Measurements from ENCODE around the gene CTSD.

CTSD gene

DNA sequence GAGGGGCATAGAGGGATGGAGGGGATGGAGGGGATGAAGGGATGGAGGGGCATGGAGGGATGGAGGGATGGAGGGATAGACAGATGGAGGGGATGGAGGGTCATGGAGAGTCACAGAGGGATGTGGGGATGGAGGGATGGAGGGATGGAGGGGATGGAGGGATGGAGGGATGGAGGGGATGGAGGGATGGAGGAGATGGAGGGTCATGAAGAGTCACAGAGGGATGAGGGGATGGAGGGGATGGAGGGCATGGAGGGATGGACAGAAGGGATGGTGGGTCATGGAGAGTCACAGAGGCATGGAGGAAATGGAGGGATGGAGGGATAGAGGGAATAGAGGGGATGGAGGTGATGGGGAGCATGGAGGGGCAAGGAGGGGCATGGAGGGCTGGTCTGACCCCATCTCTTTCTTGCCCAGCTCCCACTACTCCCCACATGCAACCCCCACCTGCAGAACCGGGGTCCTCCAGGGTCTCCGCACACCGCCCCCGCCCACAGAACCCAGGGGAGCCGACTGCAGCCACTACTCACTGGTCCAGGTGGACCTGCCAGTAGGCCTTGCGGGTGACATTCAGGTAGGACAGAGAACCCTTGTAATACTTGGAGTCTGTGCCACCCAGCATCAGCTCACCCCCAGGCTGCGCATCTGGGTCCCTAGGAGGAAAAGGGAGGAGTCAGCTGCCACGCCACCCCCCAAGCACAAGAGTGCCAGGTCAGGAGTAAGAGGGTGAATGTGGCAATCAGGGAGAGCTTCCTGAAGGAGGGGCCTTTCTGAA is 9.2 kb downstream of the CTSD start:
- no peak for FAIRE-seq

GRCh38 chr11:1753929-1754305 is 9.8 kb downstream of the CTSD start:
- FAIRE-seq, result no peak

DNA sequence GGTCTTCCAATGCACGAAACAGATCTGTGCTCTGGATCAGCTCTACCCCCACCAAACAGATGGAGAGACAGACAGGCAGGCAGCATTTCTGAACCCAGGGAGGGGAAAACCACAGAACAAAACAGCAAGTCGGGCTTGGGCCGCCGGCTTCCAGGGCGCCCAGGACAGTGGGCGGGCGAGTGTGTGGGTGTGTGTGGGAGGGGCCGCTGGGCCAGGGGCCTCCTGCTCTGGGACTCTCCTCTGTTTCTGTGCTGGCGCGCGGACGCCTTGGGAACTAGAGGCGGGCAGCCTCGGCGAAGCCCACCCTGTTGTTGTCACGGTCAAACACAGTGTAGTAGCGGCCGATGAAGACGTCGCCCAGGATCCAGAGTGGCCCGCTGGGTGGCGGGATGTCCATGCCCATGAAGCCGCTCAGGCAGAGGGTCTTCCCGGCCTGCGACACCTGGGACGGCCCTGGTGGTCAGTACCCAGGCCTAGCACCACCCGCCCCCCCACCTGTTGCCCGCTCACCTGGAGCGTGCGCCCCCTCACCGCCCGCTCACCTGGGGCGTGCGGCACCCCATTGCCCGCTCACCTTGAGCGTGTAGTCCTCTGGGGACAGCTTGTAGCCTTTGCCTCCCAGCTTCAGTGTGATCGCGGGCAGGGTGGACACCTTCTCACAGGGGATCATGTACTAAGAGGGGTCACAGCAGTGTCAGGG is 10.3 kb downstream of the CTSD start:
- FAIRE-seq, result no peak

- FAIRE-seq, result no peak
These were observed 10.9 kb downstream of the CTSD start for GRCh38 chr11:1752907-1753228.

- FAIRE-seq, result no peak
These were observed 11.5 kb downstream of the CTSD start for GRCh38 chr11:1751999-1752906.

DNA sequence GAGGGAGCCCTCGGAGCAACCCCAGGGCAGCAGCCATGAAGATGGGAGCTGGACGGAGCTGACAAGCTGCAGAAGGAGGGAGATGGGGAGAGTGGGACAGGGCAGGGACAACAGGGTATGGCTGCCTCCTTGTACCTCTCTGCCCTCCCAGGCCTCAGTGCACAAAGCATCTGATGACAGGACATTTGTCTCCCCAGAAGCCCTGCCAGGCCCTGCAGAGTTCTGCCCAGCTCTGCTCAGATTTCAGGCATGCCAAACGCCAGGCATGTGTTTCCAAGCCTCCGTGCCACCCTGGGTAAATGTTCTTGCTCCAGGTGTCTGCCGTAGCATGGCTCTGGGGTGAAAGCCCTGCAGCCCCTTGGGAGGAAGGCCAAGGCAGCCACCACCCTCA is 12.2 kb downstream of the CTSD start:
- FAIRE-seq, result no peak

- no peak for FAIRE-seq
These were observed 12.7 kb downstream of the CTSD start for GRCh38 chr11:1750840-1751530.

DNA sequence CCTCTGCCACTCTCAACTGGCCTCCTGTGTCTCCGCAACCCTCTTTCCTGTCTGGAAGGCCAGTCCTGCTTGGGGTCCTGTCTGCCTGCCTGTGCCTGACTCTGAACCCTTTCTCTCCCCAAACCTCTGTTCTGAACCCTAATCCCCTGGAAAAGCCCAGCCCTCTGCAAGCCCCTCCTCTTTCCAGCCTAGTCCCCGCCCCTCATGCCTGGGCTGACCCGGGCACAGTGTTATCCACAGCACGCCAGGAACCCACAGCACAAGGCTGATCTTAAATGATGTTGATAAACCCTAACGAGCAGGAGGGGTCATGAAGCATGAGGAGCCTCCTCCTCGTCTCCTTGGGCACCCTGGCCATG is 13.3 kb downstream of the CTSD start, which contains the start of gene IFITM10:
Gene IFITM10, minus strand, starts transcription at position 115 of the 359 bp plus-strand sequence. CDS start 153 bp downstream, outside the sequence.
- no peak for FAIRE-seq

DNA sequence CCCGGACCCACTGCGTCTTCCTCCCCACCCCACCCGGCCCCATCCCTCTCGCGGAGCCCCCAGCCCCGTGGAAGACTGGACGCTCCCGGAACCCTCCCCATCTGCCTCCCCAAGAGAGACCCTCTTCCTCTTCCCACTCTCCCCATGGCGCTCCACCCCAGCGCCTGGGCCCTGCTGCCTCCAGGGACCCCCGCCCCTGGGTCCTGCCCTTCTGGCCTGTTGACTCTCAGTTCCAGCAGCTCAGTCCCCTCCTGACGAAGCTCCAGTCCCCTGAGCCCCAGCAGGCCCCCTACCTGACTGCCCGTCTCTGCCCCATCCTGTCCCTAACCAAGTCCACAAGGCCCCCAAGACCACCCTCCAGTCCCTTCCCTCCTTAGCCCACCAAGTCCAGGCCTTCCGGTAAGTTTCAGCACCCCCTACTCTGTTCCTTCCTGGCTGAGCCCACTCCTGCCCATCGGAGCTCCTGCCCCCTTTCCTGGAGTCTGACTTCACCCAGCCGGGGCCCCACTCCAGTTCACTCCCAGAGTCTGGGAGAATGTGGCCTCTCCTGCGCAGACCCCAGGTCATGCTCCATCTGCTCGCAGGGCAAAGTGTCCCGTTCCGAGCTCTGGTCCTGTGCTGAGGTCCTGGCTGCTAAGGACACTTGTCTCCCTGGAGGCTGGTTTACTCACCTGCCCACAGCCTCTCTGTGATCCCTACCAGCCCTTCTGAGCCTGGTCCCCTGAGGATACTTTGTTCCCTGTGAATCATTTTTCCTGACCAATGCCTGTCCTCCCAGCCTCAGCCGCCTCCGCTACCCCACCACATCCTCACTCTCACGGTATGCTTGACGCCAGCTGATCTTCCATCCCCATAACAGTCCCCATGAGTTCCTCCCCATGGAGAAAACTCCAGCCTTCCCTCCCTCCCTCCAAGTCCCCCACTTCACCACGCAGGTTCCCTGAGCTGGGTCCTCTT is 14.1 kb downstream of the CTSD start:
- FAIRE-seq, result no peak

DNA sequence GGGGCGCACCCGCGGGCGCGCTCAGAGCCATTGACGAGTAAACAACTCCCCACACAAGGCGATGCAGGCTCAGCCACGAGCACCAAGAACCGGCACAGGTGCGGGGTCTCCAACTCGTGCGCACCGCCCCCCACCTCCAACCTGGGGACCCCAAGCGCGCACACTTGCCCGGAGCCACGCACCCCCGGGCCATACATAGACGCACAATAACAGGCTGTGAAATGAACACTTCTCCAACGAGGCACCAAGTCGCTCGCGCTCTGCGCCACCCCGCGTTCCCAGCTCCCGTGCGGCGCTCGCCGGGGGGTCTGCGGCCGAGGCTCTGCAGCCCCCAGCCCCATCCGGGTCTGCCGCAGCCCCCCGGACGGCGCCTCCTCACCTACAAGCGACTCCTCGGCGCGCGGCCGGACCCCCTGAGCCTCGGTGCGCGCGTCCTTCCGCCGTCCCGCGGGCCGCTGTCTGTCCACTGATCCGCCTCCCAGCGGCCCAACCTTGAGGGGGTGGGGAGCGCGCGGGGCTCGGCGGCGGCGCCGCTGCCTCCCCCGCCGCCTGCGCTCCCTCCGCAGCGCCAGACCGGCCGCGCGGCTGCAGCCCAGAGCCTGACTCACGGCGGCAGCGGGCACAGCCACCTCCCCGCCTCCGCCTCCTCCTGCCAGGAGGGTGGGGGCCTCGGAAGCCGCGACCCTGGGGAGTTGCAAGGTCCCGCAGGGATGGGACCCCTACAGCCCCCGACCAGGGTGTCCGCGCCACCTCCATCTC is 14.9 kb downstream of the CTSD start:
- FAIRE-seq, result no peak

GRCh38 chr11:1747753-1748635 is 15.7 kb downstream of the CTSD start:
- no peak for FAIRE-seq

- no peak for FAIRE-seq
These were observed 16.6 kb downstream of the CTSD start for GRCh38 chr11:1746956-1747752.

GRCh38 chr11:1746511-1746931 is 17.2 kb downstream of the CTSD start:
- no peak for FAIRE-seq

DNA sequence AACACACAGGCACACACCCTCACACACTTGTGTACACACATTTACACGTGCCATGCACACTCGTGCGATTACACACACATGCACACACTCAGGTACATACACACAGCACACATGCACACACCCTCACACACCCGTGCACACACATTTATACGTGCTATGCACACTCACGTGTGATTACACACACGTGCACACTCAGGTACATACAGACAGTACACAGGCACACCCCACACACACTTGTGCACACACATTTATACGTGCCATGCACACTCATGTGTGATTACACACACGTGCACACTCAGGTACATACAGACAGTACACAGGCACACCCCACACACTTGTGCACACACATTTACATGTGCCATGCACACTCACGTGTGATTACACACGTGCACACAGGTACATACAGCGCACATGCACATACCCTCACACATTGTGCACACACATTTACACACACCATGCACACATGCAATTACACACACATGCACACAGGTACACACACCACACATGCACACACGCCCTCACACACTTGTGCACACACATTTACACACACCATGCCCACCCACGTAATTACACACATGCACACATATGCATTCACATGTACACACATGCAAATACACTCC is 17.9 kb downstream of the CTSD start:
- FAIRE-seq, result no peak

DNA sequence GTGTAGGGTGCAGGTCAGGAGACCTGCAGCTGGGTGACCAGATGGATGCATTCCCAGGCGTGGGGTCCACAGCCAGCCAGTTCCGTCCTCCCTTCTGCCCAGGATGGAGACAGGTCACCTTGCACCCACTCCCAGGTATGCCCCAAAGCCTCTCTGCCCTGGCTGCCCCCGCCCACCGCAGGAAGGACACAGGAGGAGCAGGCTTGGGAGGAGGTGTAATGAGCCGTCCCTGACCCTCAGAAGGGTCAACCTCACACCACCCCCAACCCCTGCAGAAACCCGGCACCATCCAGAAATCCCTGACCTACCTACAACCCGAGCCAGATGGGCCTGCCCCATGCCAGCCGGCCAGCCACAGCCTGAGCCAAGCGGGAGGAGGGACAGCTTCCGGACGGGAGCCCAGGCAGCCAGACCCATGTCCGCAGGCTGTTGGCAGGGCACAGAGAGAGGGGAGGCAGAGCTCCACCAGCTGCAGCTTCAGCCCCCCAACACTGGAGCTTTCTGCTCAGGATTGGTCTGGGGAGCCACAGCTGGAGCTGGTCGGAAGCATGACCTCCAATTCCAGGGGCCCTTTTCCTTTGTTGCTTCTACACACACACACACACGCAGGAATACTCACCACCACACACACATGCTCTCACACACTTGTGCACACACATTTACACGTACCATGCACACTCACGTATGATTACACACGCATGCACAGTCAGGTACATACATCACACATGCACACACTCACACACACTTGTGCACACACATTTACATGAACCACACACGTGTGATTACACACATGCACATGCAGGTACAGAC is 18.6 kb downstream of the CTSD start:
- FAIRE-seq, result no peak

DNA sequence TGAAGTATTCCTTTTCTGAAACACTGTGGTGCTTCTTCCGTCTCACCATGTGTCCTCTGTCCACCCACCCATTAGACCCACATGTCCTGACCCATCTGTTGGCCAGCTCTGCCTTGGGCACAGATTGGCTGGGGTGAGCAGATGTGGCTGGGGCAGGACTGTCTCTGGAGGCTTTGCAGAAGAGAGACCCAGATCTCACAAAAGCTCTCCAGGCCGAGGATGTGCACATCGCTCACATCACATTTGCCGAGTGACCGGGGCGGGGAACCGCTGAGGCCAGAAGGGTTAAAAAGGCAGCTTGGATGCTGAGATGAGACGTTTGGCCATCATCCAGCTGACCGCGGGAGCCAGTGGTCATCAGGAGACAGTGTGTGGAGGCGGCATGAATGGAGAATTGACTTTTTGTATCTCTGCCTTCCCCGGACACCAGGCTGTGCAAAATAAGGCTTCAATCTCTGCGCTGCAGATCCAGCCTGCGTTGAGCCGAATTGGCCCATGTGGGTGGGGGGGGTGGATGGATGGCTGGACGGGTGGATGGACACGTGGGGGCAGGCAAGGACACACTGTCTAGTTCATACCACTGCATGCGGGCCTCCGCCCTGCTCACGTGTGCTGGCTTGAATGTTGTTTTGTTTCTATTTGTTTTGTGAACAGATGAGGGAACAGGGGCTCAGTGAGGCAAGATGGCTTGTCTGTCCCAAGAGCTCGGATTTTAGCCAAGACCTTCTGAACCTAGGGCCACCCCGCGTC is 19.4 kb downstream of the CTSD start:
- no peak for FAIRE-seq

DNA sequence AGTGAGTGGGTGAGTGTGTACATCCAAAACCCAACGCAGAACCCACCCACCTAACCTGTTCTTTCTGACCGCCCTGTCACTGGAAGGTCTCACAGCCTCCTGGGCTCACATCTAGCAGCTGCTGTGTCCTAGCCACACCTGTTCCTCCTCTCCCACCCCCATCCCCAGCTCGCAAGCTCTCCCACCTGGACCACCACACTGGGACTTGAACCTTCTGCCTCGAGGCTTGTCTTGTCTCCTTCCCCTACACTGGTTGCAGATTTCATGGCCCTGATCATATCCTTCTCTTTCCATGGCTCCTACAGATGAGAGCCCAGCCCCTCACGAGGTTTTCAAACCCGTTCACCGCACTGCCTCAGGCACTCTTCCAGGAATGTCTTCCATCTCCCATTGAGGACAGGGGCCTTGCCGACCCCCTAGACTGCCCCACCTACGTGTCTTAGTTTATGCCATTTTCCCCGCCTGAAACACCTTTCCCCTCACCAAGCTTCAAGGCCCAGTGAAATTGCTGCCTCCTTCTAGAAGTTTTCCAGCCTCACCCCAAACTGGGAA is 20.1 kb downstream of the CTSD start:
- FAIRE-seq, result no peak

Data from G401.6 (cell line).